ENCODE measurements around the gene RNFT2.

The RNFT2 gene

GRCh38 chr12:116874324-116874995, 136.3 kb downstream of the RNFT2 start:
- peaks cover 41% of the 10 kb centered on the region for H3K27me3 Mint-ChIP-seq
- H3K36me3 Mint-ChIP-seq (ENCODE audit: low read depth), result no peaks in the 10 kb centered on the region
- H3K4me1 Mint-ChIP-seq (ENCODE audit: low read depth), result peaks cover 12% of the 10 kb centered on the region
- H3K27ac Mint-ChIP-seq, result no peak overlapping the region
- peaks cover 4% of the 10 kb centered on the region for H3K9me3 Mint-ChIP-seq
- H3K4me3 Mint-ChIP-seq, result no peak overlapping the region

DNA sequence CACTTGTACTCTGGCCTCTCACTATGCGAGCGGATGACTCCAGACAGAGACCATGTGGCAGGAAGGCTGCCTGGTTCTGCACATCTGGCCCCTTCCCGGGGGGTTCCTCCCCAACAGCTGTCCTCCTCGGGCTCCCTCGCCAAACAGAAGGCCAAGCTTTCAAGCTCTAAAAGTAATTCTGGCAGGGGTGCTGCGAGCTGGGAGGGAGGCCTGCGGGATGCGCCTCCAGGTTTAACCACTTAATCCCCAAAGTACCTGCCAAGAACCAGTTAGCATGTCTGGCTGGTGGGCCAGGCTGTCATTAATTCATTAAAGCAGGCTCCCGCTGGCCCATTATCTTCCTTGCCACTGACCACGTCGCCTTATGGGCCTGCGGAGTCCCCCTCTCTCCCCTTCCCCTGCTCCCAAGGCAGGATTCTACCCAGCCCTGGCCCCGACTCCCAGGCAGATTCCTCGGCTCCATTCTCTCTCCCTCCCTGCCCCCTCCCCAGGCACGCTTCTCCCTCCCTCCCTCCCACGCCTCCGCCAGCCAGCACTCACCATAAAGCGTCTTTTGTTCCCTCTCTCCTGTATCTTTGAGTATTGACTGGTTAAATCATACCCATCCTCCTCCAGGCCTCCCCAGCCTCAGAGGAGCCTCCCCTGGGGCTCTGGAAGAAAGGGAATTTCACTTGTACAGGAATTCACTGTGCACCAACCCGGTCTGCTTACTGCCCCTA, 138.2 kb downstream of the RNFT2 start:
- Mint-ChIP-seq H3K27me3 (peaks cover 53% of the 10 kb centered on the region), H3K9me3 (peaks cover 4% of the 10 kb centered on the region), H3K4me3 (no peak overlapping the region), H3K36me3 (ENCODE audit: low read depth) (no peaks in the 10 kb centered on the region), H3K4me1 (ENCODE audit: low read depth) (peaks cover 25% of the 10 kb centered on the region), H3K27ac (no peak overlapping the region)

DNA sequence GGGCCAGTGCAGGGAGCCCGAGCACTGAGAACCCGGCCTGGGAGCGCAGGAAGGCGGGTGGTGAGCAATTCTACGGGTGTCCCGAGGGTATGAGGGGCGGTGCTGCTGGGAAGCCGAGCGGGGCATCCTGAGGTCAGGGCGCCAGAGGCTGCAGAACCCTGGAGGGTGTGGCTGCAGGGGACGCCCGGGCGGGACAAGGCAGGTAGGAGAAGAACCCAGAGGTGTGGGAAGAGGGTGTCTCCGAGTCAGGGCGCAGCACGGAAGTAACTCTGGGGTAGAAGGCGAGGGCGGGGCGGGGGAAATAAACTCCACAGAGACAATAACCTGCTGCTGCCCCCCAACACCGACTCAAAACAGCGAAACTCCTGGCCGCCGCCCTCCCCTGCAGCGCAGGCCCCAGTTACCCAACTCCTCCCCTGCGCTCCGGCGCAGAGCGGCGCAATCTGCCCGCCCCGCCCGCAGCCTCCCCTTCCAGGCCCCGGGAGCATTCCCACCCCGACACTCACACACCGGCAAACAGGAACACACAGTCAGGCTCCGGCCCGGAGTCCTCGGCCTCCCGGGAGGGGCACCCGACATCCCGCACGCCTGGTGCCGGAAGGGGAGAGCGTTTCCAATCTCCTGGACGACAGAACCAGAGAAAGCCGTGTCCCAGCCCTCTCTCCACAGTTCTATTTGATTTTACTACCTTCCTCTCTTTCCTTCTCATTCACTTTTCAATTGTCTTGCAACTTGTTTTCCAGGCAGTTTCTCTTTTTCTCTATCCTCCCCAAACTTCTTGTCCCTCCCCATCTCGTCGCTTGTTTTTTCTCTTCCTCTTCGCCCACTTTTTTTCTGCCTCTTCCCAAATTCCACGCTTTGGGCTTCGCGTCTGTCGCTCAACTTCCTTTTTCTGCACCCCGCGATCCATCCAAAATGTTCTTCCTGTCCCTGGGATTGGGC, 140.7 kb downstream of the RNFT2 start:
- H3K36me3 Mint-ChIP-seq (ENCODE audit: low read depth), result no peaks in the 10 kb centered on the region
- peaks cover 37% of the 10 kb centered on the region for H3K4me1 Mint-ChIP-seq (ENCODE audit: low read depth)
- no peak overlapping the region for H3K27ac Mint-ChIP-seq
- H3K4me3 Mint-ChIP-seq, result peak overlapping the region; percentile 69
- peaks cover 4% of the 10 kb centered on the region for H3K9me3 Mint-ChIP-seq
- H3K27me3 Mint-ChIP-seq, result peaks cover 75% of the 10 kb centered on the region

DNA sequence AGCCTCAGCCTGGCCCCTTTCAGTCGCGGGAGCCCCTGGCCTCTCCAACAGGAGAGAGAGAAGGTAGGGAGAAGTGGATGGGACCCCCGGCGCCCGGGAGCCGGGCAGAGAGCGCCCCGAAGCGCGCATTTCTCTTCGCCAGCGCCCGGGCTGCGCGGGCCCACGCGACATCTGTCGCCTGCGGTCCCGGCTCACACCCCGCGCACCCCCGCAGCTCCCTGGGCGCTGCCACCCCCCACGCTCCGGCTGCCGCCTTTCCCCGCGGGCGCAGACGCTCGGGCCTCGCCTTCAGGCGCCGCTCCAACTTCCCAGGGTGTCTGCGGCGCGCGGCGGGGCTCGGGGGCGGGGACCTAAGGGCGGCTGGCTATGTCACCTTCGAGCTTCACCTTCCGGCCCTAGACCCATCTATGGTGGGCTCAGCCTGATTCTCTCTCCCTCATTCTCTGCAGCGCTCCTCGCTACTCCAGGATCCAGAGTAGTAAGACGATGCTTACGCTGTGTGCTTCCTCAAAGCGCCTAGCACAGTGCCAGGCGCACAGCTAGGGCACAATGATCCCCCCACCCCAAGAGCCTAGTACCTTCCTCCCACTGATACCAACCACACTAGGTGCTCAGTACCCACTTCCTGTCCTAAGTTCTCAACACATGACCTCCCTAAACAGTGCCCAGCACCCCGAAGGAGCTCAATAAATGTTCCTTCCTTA, 141.5 kb downstream of the RNFT2 start:
- peak overlapping the region; percentile 79 for H3K4me3 Mint-ChIP-seq
- no peaks in the 10 kb centered on the region for H3K36me3 Mint-ChIP-seq (ENCODE audit: low read depth)
- H3K27me3 Mint-ChIP-seq, result peaks cover 70% of the 10 kb centered on the region
- H3K27ac Mint-ChIP-seq, result no peak overlapping the region
- peaks cover 2% of the 10 kb centered on the region for H3K9me3 Mint-ChIP-seq
- peaks cover 37% of the 10 kb centered on the region for H3K4me1 Mint-ChIP-seq (ENCODE audit: low read depth)

DNA sequence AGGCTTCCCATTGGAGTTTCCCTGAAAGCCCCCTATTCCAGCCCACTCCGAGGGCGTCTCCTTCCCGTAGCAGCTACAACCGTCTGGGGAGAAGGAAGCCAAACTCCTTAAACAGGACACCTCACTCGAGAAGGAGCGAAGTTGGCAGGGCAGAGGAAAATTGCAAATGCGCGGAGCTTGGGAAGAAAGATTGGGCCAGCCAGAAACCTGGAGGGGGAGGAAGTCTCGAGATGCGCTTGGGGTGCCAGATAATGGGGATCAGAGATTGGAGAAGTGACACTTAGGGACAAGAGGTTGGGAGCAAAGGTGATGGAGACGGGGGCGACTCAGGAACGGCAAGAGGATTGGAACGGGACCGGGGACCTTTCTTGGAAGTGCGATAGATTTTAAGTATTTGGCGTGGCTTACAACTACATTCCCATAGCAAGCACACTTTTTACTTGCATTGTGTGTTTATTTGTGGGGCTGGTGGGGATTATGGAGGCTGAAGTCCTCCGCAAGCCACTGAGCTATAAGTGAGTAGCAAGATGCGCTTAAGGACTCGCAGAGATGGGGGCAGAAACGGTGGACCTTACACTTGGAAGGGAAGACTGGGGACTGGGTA, 142.2 kb downstream of the RNFT2 start:
- no peaks in the 10 kb centered on the region for H3K36me3 Mint-ChIP-seq (ENCODE audit: low read depth)
- H3K27me3 Mint-ChIP-seq, result peaks cover 65% of the 10 kb centered on the region
- peak overlapping the region; percentile 79 for H3K4me3 Mint-ChIP-seq
- H3K9me3 Mint-ChIP-seq, result no peaks in the 10 kb centered on the region
- H3K4me1 Mint-ChIP-seq (ENCODE audit: low read depth), result peaks cover 37% of the 10 kb centered on the region
- H3K27ac Mint-ChIP-seq, result no peak overlapping the region

- Mint-ChIP-seq H3K9me3 (no peaks in the 10 kb centered on the region), H3K4me3 (peak overlapping the region; percentile 79), H3K27me3 (peaks cover 65% of the 10 kb centered on the region), H3K4me1 (ENCODE audit: low read depth) (peaks cover 37% of the 10 kb centered on the region), H3K36me3 (ENCODE audit: low read depth) (no peaks in the 10 kb centered on the region), H3K27ac (no peak overlapping the region)
Observed at GRCh38 chr12:116880817-116881324, 142.8 kb downstream of the RNFT2 start.

DNA sequence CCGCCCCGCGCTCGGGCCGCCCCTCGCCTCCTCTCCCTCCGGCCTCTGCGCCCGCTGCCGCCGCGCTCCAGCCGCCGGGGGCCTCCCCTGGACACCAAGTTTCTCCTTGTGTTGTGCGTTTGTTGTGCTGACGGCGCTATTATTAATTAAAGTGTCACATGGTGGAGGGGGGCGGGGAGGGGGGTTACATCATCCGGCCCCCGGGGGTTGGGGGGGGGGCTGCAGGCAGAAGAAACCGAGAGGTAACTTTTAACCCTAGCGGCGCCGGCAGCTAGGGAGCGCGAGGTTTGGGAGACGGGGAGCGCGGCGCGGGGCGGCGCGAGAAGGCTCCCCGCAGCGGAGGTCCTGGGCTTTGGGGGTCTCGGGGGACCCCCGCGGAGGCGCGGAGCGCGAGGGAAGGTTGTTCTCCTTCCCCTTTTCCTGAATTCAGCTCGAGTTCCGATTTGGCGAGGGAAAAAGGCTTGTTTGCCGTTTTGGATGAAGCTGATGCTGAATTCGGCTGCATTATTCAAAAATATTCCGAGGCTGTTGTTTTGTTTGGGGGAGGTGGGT, 143.3 kb downstream of the RNFT2 start, which contains the start of gene HRK:
Gene HRK (minus strand): TSS at position 117 of the 552 bp plus-strand sequence. CDS start 134 bp downstream, outside the sequence.
- Mint-ChIP-seq H3K4me1 (ENCODE audit: low read depth) (peaks cover 37% of the 10 kb centered on the region), H3K9me3 (no peaks in the 10 kb centered on the region), H3K4me3 (peak within 1 kb of the TSS; percentile 79), H3K36me3 (ENCODE audit: low read depth) (no peaks in the 10 kb centered on the region), H3K27ac (no peak within 1 kb of the TSS), H3K27me3 (peaks cover 64% of the 10 kb centered on the region)

GRCh38 chr12:116881877-116882507, 143.9 kb downstream of the RNFT2 start:
- H3K27me3 Mint-ChIP-seq, result peaks cover 58% of the 10 kb centered on the region
- H3K36me3 Mint-ChIP-seq (ENCODE audit: low read depth), result no peaks in the 10 kb centered on the region
- peak overlapping the region; percentile 66 for H3K4me3 Mint-ChIP-seq
- no peaks in the 10 kb centered on the region for H3K9me3 Mint-ChIP-seq
- peaks cover 37% of the 10 kb centered on the region for H3K4me1 Mint-ChIP-seq (ENCODE audit: low read depth)
- H3K27ac Mint-ChIP-seq, result no peak overlapping the region

DNA sequence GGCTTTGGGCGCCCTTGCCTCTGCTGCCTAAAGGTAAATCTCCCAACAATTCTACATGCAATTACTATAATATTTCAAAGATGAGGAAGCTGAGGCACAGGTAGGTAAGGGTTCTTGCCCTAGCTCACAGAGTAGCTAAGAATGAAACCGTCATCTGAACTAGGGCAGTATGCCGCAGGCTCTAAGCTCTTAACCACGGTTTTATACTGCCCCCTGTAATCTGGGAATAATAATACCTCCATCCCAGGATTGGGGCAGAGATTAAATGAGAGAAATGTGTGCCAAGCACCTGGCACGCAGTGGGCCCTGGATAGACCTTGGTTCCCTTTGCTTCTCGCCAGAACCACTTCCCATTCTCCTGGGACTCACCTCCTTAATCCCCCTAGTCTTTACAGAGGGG, 144.6 kb downstream of the RNFT2 start:
- peaks cover 37% of the 10 kb centered on the region for H3K4me1 Mint-ChIP-seq (ENCODE audit: low read depth)
- H3K27me3 Mint-ChIP-seq, result peaks cover 50% of the 10 kb centered on the region
- H3K27ac Mint-ChIP-seq, result no peak overlapping the region
- H3K9me3 Mint-ChIP-seq, result no peaks in the 10 kb centered on the region
- H3K4me3 Mint-ChIP-seq, result no peak overlapping the region
- no peaks in the 10 kb centered on the region for H3K36me3 Mint-ChIP-seq (ENCODE audit: low read depth)

- peaks cover 37% of the 10 kb centered on the region for H3K27me3 Mint-ChIP-seq
- H3K27ac Mint-ChIP-seq, result no peak overlapping the region
- H3K4me1 Mint-ChIP-seq (ENCODE audit: low read depth), result peaks cover 22% of the 10 kb centered on the region
- no peaks in the 10 kb centered on the region for H3K9me3 Mint-ChIP-seq
- no peaks in the 10 kb centered on the region for H3K36me3 Mint-ChIP-seq (ENCODE audit: low read depth)
- no peak overlapping the region for H3K4me3 Mint-ChIP-seq
Observed at GRCh38 chr12:116884871-116885270, 146.8 kb downstream of the RNFT2 start.

GRCh38 chr12:116885491-116885890, 147.4 kb downstream of the RNFT2 start:
- Mint-ChIP-seq H3K36me3 (ENCODE audit: low read depth) (no peaks in the 10 kb centered on the region), H3K27ac (no peak overlapping the region), H3K4me3 (no peak overlapping the region), H3K4me1 (ENCODE audit: low read depth) (peaks cover 16% of the 10 kb centered on the region), H3K9me3 (no peaks in the 10 kb centered on the region), H3K27me3 (peaks cover 31% of the 10 kb centered on the region)

- Mint-ChIP-seq H3K4me1 (ENCODE audit: low read depth) (peaks cover 6% of the 10 kb centered on the region), H3K9me3 (no peaks in the 10 kb centered on the region), H3K27me3 (peaks cover 20% of the 10 kb centered on the region), H3K4me3 (no peak overlapping the region), H3K36me3 (ENCODE audit: low read depth) (no peaks in the 10 kb centered on the region), H3K27ac (no peak overlapping the region)
Observed at GRCh38 chr12:116887244-116887643, 149.1 kb downstream of the RNFT2 start.

GRCh38 chr12:116887897-116888296, 149.8 kb downstream of the RNFT2 start:
- H3K9me3 Mint-ChIP-seq, result no peaks in the 10 kb centered on the region
- H3K27ac Mint-ChIP-seq, result no peak overlapping the region
- no peaks in the 10 kb centered on the region for H3K4me1 Mint-ChIP-seq (ENCODE audit: low read depth)

More at GRCh38 chr12:116887897-116888296, 149.8 kb downstream of the RNFT2 start:
- H3K27me3 Mint-ChIP-seq, result peaks cover 13% of the 10 kb centered on the region
- no peak overlapping the region for H3K4me3 Mint-ChIP-seq
- no peaks in the 10 kb centered on the region for H3K36me3 Mint-ChIP-seq (ENCODE audit: low read depth)

Measured in stimulated activated naive CD8-positive, alpha-beta T cell treated with anti-CD3 and anti-CD28 coated beads, Interleukin-15, Interleukin-2, amounts not matched to agents 100 ng/mL and 50 ng/mL, for 24 hours (primary cell).